ENCODE results near the gene IWS1. TPM values are rescaled to one million over a fixed set of nuclear protein-coding genes. Genes with fewer than 3 reads are reported as not detected.

The IWS1 gene
- total RNA-seq, 1 donor from 2014 or later, result 39.8 TPM

DNA sequence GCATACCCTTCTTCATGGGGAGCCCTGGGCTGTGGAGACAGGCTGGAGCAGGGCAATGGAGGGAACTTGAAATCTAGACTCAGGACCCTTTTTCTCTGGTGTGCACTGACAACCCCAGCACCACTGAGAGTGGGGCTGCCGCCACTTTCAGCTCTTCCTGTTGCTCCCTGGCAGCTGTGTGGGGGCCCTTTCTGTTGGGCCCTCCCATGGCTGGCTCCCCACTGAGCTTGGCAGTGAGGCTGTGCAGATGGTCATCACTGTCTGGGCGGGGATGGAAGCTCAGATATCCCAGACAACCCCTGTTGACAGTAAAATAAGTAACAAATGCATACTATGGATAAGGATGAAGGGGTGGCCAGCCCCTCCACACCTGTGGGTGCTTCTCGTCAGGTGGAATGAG is 15.9 kb upstream of the IWS1 start:
- Mint-ChIP-seq H3K36me3 (ENCODE audit: unreplicated experiment) (no peaks in the 10 kb centered on the region), H3K4me1 (ENCODE audit: unreplicated experiment) (no peaks in the 10 kb centered on the region), H3K4me3 (ENCODE audit: unreplicated experiment) (no peak overlapping the region), H3K27ac (ENCODE audit: unreplicated experiment) (no peak overlapping the region), H3K9me3 (ENCODE audit: unreplicated experiment) (no peaks in the 10 kb centered on the region), H3K27me3 (ENCODE audit: unreplicated experiment) (peaks cover 52% of the 10 kb centered on the region)
- DNase-seq (ENCODE audit: extremely low spot score, unreplicated experiment), result peak; percentile 64
- TF ChIP-seq, protein P1, sequence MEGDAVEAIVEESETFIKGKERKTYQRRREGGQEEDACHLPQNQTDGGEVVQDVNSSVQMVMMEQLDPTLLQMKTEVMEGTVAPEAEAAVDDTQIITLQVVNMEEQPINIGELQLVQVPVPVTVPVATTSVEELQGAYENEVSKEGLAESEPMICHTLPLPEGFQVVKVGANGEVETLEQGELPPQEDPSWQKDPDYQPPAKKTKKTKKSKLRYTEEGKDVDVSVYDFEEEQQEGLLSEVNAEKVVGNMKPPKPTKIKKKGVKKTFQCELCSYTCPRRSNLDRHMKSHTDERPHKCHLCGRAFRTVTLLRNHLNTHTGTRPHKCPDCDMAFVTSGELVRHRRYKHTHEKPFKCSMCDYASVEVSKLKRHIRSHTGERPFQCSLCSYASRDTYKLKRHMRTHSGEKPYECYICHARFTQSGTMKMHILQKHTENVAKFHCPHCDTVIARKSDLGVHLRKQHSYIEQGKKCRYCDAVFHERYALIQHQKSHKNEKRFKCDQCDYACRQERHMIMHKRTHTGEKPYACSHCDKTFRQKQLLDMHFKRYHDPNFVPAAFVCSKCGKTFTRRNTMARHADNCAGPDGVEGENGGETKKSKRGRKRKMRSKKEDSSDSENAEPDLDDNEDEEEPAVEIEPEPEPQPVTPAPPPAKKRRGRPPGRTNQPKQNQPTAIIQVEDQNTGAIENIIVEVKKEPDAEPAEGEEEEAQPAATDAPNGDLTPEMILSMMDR (IDR thresholded peaks at IDR 0.05), result no peak

DNA sequence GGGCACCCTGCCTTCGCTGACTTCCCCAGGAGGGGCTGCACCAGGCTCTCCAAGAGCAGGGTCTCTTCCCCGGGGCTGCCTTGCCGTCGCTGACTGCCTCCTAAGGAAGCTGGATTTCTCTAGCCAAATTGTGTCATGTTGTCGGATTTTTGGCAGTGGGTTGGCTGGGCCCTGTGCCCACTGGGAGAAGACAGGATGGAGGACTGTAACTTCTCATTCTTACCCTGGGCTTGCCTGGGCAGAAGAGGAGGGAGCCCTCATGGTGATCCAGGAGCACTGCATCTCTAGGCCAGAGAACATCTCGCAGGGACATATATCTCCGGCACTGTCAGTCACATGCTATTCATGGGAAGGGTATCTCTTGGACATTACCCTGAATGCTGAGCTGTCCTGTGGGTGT is 15.5 kb upstream of the IWS1 start:
- DNase-seq (ENCODE audit: extremely low spot score, unreplicated experiment), result no peak
- Mint-ChIP-seq H3K27me3 (ENCODE audit: unreplicated experiment) (peaks cover 48% of the 10 kb centered on the region), H3K9me3 (ENCODE audit: unreplicated experiment) (no peaks in the 10 kb centered on the region), H3K4me3 (ENCODE audit: unreplicated experiment) (no peak overlapping the region), H3K4me1 (ENCODE audit: unreplicated experiment) (no peaks in the 10 kb centered on the region), H3K27ac (ENCODE audit: unreplicated experiment) (no peak overlapping the region), H3K36me3 (ENCODE audit: unreplicated experiment) (no peaks in the 10 kb centered on the region)
- TF ChIP-seq, protein P1 (IDR thresholded peaks at IDR 0.05), result no peak

DNA sequence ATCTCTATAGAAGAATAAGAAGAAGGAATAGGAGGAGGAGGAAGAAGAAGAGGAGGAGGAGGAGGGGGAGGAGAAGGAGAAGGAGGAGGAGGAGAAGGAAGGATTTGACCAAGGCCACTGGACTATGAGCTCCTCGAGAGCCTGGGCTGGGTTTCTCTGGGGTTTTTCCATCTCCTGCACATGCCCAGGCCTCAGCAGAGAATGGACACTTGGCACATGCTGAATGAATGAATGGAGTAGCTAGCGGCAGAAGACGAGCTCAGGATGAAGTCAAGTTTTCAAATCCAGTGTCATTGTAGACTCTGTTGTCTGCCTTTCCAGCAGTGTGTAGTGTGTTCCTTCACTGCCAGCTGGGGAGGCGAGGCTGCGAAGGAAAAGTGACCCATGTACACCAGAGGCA is 11.4 kb upstream of the IWS1 start:
- Mint-ChIP-seq H3K9me3 (ENCODE audit: unreplicated experiment) (no peaks in the 10 kb centered on the region), H3K4me3 (ENCODE audit: unreplicated experiment) (no peak overlapping the region), H3K27me3 (ENCODE audit: unreplicated experiment) (peaks cover 48% of the 10 kb centered on the region), H3K27ac (ENCODE audit: unreplicated experiment) (no peak overlapping the region), H3K36me3 (ENCODE audit: unreplicated experiment) (no peaks in the 10 kb centered on the region), H3K4me1 (ENCODE audit: unreplicated experiment) (no peaks in the 10 kb centered on the region)
- DNase-seq (ENCODE audit: extremely low spot score, unreplicated experiment), result peak; percentile 66
- TF ChIP-seq, protein P1 (IDR thresholded peaks at IDR 0.05), result no peak

DNA sequence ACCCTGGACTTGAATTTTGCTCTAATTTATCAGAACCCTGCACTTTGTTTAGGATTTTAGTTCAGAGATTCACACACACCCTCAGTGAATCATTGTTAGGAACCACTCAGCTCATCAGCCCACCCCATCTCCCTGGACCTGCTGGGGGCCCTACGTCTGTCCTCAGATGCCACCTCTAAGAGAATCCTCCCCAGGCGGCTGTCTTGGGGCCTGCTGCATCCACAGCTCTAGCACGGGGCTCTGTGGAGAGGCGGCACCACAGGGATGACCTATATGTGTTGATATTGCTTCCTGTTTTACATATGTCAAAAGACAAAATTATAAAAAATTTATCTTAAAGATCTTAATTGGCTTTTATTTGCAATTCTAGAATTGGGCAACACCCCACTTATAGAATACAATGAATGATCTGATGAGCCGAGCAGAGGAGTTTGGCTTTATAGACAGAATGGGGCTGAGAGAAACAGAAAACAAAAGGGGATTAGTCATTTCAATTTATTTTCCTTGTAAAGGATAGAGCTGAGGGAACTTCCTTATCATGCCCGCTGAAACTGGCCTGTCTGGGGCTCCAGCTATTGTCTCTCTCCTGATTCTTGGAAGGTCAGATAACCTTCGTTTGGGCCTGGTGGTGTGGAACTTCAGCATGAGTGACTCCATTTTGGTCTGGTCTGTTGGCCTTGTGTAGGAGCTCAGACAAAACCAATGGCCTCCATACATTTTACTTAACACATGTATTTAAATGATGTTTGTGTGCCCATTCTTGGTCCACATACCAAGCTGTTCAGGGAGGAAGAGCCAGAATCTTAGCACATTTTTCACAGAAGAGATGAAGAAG is 10.6 kb upstream of the IWS1 start:
- H3K4me3 Mint-ChIP-seq (ENCODE audit: unreplicated experiment), result no peak overlapping the region
- H3K36me3 Mint-ChIP-seq (ENCODE audit: unreplicated experiment), result no peaks in the 10 kb centered on the region
- H3K4me1 Mint-ChIP-seq (ENCODE audit: unreplicated experiment), result no peaks in the 10 kb centered on the region
- H3K9me3 Mint-ChIP-seq (ENCODE audit: unreplicated experiment), result no peaks in the 10 kb centered on the region
- DNase-seq (ENCODE audit: extremely low spot score, unreplicated experiment), result peak; percentile 65
- TF ChIP-seq, protein P1 (IDR thresholded peaks at IDR 0.05), result no peak
- peaks cover 43% of the 10 kb centered on the region for H3K27me3 Mint-ChIP-seq (ENCODE audit: unreplicated experiment)
- H3K27ac Mint-ChIP-seq (ENCODE audit: unreplicated experiment), result no peak overlapping the region

DNA sequence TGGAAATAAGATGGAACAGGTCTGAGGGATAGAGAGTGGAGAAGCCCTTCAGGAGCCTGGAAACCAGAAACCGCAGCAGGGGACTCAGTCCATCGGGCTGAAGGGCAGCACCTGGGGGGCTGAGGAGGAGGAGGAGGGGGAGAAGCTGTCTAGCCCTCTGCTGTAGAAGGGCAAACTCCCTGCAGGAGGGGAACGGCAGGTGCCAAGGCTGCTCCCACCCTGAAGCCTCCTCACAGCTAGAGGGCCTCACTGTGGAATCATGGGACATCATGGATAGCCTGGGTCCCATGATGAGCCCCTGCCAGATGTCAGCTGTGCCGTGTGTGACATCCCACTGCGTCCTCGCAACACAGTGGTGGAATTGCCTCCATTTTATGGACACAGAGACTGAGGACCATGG is 9.6 kb upstream of the IWS1 start:
- Mint-ChIP-seq H3K4me3 (ENCODE audit: unreplicated experiment) (no peak overlapping the region), H3K27ac (ENCODE audit: unreplicated experiment) (no peak overlapping the region), H3K36me3 (ENCODE audit: unreplicated experiment) (no peaks in the 10 kb centered on the region), H3K4me1 (ENCODE audit: unreplicated experiment) (no peaks in the 10 kb centered on the region), H3K9me3 (ENCODE audit: unreplicated experiment) (no peaks in the 10 kb centered on the region), H3K27me3 (ENCODE audit: unreplicated experiment) (peaks cover 35% of the 10 kb centered on the region)
- no peak for DNase-seq (ENCODE audit: extremely low spot score, unreplicated experiment)
- TF ChIP-seq, protein P1 (IDR thresholded peaks at IDR 0.05), result no peak

All from osteocyte (in vitro differentiated cells).